ENCODE results near the gene SNHG17.
"Not testable (repeated sequence)": the region's sequence is repeated elsewhere in the genome, so short reads cannot be mapped to it uniquely, and the experiment has no call there.

The SNHG17 gene

DNA sequence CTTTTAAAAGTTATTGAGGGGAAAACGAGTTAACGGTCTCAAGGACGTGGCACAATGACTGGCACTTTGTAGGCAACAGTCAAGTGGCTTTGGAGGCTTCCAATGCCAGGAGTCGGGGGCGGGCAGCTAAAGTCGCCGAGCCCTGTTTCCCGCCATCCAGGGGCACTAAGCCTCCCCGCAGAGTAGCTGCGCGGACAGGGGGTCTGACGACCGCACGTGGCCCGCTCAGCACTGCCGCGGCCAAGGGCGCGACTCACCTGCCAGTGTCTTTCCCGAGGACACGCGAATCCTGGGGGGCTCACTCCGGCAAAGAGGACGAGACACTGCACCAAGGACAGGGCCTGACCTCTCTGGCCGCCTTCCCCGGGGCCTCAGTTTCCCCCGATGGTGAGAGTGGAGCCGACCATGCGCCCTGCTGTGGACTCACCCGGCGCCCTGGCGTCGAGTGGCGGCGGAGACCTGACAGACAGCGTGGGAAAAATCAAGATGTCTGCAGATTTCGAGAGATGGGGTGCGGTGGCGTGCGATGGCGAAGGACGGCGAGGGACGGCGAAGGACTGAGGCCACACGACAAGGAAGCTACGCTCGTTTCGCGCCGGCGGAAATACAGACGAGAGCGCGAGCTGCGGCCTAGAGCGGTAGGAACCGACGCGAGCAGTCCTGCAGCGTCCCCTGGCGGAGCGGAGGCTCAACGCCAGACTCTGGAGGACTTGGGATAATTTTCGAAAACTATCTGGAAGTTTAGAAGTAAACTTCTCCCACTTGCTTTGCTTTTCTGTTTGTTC lies at the start of gene SNHG17:
SNHG17 (minus strand) TSS at position 559 of the 785 bp plus-strand sequence.
- DNase-seq (ENCODE audit: low spot score) = peak; percentile 79

DNA sequence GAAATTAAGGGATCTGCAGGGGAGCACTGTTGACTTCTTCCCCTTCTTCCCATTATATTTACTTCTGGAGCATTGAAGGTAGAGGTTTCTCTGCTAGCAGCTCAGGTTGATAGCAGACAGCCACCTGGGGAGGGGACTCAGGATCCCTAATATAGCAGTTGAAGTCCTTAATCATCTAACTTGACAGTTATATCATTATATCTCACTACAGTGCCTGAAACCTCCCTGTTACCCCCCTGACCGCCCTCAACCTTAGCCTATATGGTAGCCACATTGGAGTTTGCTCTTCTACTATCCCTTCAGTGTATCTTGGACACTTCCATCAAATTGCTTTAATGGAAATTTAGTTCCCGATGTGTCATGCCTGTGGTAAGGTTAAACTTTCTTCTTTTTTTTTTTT lies 44.5 kb upstream of the SNHG17 start:
- DNase-seq (ENCODE audit: low spot score) = no peak

DNA sequence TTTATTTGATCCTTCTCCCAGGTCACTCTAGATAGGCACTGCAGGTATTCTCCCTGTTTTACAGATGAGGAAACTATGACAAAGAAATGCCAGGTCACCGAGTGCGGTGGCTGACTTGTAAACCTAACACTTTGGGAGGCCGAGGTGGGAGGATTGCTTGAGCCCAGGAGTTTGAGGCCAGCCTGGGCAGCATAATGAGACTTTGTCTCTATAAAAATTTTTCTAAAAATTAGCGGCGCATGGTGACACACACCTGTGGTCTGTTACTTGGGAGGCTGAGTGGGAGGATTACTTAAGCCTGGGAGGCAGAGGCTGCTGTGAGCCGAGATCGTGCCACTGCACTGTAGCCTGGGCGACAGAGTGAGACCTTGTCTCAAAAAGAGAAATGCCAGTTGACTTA lies 42.6 kb upstream of the SNHG17 start:
- no peak for DNase-seq (ENCODE audit: low spot score)

DNA sequence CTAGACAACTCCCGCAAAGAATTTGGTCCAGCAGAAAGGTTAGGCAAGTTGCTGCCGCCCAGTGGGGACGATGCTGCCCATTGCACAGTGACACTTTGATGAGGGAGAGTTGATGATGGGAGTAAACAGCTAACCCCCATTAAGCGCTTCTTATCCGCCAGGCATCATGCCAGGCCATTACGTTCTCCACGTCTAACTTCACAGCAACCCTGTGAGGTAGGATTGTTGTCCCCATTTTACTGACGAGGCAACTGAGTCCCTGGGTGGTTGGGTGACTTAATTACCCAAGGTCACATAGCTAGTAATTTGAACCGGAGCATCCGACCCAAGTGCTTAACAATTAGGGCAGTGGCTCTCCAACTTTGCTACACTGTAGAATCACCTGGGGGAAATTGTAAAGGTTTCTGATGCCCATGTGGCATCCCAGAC lies 38.3 kb upstream of the SNHG17 start:
- DNase-seq (ENCODE audit: low spot score) = no peak

DNA sequence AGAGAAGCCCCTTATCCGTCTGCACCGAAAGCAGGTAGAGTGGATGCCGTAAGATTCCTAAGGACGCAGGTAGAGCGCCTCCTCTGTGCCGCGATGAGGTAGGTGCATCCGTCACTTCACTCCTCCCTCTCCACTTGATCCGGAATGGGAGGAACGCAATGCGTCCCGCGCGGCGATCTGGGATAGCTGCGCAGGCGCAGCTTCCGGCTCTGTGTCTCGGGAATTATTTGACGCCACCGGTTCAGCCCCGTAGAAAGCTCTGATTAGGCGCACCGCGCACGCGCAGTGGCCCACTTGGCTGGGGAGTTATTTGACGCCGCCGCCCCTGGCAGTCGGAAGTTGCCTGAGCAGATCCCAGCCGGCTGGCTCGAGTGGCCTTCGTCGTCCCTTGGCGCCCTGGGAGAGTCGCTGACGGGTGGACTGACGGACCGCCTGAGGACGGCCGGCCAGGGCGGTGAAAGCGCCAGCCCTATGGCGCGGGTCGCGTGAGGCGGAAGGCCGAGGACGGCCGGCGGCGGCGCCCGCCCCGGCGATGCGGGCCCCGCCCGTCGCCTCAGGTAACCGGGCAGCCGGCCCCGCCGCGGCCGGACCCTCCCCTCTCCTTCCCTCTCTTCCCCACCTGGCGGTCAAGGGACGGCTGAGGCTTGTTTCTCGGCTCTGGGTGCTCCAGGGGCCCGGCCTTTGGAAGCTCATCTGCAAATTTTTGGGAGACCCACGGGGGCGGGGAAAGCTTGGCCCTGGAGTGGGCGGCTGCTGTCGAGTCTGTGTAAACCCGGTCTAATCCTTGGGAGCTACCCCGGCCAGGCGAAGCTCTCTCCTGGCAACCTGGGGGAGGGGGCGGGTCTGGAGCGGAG lies 37.6 kb upstream of the SNHG17 start, which contains the start of gene RALGAPB:
RALGAPB (plus strand) TSS at position 331 of the 854 bp plus-strand sequence. CDS start 15,590 bp downstream, outside the sequence.
- DNase-seq (ENCODE audit: low spot score) = peak; percentile 95

DNA sequence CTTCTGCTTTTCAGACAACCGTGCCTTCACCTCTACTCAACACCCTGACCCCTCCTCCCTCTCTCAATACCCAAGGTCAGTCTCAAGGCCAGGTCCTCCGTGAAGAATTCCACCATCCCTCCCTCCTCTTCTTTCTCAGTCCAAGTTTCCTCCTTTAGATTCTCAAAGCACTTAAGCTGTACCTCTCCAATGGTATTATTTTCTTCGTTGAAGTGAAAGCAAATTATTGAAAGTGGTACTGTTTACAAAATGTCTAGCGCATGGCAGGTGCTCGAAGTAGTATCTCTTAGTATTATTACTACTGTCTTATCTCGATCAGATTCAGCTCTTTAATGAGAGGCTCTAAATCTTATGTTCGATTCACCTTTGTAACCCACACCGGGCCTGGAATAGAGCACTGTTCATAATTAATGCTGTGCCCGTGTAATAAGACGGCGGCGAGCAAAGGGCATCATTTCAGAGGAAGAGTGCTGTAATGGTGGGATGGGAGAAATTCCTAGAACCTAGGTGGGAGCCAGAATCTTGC lies 36.9 kb upstream of the SNHG17 start:
- DNase-seq (ENCODE audit: low spot score) = no peak

- DNase-seq (ENCODE audit: low spot score) = no peak
Observed at GRCh38 chr20:38471245-38471644, 36.1 kb upstream of the SNHG17 start.

DNA sequence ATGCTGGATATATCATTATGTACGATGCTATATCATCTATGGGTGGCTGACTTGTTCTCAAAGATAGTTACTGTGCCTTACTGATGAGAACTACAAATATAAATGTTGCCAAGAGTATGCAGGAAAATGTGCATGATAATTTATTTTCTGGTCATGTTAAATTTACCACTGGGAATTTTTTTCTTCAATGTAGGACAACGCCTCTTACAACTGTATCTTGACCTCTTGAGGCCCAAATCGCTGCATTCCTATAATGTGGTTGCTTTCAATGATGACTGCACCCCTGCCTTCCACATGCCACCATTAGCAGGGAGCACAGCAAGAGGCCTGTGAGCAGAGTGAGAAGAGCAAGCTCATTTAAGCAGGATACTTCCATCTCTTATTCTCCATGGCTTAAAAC lies 31.9 kb upstream of the SNHG17 start:
- no peak for DNase-seq (ENCODE audit: low spot score)

DNA sequence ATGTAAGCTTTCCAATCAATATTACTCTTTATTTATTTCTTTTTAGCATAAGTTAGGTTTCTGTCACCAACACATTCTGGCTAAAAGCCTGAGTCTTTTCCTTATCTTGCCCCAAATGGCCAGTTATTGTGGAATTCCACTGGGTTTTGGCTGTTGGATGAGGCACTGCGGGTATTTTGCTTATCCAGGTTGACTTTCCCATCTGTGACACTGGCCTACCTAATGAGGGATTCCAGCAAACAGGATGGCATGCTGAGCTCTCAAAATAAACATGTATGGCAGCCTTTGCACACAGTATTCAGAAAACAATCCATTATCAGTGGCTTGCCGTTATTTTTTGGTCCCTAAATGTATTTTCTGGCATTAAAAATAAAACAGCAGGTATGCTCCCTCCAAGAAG lies 31.0 kb upstream of the SNHG17 start:
- no peak for DNase-seq (ENCODE audit: low spot score)

- DNase-seq (ENCODE audit: low spot score) = not testable (repeated sequence)
Observed at GRCh38 chr20:38461569-38461968, 26.4 kb upstream of the SNHG17 start.

DNA sequence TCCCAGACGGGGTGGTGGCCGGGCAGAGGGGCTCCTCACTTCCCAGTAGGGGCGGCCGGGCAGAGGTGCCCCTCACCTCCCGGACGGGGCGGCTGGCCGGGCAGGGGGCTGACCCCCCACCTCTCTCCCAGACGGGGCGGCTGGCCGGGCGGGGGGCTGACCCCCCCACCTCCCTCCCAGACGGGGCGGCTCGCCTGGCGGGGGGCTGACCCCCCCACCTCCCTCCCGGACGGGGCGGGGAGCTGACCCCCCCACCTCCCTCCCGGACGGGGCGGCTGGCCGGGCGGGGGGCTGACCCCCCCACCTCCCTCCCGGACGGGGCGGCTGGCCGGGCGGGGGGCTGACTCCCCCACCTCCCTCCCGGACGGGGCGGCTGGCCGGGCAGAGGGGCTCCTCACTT lies 26.0 kb upstream of the SNHG17 start:
- not testable (repeated sequence) for DNase-seq (ENCODE audit: low spot score)

GRCh38 chr20:38460631-38461030 lies 25.5 kb upstream of the SNHG17 start:
- DNase-seq (ENCODE audit: low spot score) = not testable (repeated sequence)

DNA sequence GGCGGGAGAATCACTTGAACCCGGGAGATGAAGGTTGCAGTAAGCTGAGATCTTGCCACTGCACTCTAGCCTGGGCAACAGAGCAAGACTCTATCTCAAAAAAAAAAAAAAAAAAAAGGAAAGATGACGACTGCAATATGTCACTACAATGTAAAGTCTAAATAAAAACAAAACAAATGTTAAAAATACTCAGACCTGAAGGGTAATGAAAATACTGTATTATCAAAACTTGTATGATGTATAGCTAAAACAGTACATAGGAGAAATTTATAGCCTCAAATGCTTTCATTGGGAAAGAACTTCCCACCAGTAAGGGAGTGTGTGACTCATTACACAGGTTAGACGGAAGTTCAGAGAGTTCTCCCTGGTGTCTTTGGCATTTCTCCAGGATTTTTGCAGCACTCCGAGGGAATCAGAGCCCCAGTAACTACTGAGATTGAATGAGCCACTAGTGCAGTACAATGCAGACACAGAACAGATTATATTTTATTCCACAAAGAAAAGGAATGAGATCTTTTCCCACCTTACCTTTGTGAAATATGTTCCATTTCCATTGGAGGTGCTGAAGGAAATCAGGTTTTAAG lies 25.0 kb upstream of the SNHG17 start:
- peak; percentile 54 for DNase-seq (ENCODE audit: low spot score)

DNA sequence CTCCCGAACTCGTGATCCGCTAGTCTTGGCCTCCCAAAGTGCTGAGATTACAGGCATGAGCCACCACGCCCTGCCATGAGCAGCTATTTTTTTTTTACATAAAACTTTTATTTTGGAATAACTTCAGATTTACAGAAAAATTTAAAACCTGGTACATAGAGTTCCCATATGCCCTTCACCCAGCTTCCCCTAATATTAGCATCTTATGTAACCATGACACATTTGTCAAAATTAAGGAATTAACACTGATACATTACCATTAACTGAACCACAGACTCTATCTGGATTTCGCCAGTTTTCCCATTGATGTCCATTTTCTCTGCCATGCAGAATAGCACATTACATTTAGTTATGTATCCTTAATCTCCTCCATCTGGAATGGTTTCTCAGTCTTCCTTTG lies 23.2 kb upstream of the SNHG17 start:
- DNase-seq (ENCODE audit: low spot score) = no peak

DNA sequence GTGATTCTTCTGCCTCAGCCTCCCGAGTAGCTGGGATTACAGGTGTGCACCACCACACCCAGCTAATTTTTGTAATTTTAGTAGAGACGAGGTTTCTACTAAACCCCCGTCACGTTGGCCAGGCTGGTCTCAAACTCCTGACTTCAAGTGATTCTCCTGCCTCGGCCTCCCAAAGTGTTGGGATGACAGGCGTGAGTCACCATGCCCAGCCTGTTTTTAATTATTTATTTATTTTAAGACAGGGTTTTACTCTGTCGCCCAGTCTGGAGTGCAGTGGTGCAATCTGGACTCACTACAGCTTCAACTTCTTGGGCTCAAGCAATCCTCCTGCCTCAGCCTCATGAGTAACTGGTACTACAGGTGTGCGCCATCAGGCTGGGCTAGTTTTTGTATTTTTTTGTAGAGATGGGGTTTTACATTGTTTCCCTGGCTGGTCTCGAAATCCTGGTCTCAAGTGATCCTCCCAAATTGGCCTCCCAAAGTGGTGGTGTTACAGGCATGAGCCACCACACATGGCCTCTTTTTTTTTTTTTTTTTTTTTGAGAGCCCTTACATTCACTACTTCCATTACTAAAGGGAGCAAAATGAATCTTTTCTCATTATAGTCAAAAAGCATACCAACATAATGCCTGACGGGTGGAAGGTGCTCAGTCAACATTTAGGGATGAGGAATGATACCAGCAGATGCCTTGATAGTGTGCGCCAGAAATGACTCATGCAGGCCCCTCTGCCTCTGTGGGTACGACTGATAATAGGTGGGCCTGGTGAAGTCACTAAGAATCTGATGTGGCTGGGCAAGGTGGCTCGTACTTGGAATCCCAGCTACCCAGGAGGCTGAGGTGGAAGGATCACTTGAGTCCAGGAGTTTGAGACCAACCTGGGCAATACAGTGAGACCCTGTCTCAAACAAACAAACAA lies 19.7 kb upstream of the SNHG17 start:
- DNase-seq (ENCODE audit: low spot score) = no peak

DNA sequence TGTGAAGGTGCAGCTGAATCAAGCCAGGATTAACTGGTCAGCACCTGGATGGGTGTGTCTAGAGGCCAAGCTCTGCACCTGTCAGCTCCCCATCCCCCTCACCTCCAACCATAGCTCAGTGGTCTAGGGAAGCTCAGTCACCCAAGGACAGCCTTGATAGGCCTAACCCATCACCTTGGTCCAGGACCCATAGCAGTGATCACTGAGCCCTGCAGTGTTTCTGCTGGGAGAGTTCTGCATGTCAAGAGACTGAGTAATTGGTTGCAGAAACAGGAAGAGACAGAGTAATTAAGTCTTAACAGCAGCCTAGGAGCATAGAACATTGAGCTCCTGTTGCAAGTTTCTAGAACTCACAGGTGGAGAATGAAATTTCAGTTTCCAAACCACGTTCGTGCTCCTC lies 18.8 kb upstream of the SNHG17 start:
- no peak for DNase-seq (ENCODE audit: low spot score)

DNA sequence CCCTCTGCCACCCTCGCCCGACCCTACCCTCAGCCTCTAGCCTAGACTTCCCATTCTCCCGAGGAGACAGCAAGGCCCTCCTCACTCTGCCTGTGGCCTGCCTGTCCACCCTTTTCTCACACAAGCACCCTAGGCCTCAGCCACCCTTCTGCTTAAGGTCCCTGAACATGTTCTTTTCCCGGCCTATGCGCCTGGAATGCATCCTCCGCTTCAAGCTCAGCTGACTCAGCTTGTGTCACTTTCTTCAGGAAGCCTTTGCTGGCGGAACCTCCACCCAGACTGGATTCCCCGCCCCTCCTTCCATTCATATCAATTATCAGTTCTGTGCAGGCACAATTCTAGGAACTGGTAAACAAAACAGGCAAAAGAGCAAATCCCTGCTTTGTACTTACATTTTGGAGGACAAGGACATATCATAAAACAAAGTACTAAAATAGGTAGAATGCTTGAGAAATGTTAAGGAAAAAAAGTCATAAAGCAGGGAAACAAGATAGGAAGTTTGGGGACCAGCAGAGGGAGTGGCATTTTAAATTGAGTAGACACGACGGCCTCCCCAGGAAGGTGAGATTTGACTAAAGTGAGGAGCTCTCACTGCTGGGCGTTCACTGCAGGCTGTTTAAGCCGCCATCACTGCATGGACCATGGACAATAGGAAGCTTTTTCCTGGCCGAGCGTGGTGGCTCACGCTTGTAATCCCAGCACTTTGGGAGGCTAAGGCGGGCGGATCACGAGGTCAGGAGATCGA lies 17.9 kb upstream of the SNHG17 start:
- DNase-seq (ENCODE audit: low spot score) = no peak

- DNase-seq (ENCODE audit: low spot score) = no peak
Observed at GRCh38 chr20:38450412-38450975, 15.4 kb upstream of the SNHG17 start.

DNA sequence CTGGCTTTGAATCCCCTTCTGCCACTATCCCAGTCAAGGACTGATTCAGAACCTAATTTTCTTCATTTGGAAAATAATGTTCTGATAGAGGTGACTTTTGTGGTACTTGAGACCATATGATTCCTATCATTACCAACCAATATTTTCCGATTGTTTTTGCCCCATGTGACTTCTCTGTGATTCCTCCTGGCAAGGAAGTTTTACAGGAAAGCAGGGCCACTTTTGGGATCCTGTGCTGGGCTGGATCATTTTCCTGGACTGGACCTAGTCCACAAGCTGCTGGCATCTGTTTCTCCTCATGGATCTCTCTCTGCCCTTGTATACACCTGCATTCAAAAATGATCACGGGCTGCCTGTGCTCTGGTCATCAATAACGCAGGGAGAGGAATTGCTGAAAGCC lies 13.9 kb upstream of the SNHG17 start:
- no peak for DNase-seq (ENCODE audit: low spot score)
